Fibroblast of lung (primary cell): ENCODE data around the gene MEGF6.

Experiments used
- EZH2 ChIP-seq: IDR thresholded peaks from 2 replicates; pipeline ENCODE4 v1.5.1; 2012; ENCODE audit warnings: low read length, control low read depth, mild to moderate bottlenecking; ENCODE audit errors: missing control alignments
- TF ChIP-seq, protein P1 (sequence below), 2 donors: IDR thresholded peaks in 1 of 2; conservative IDR thresholded peaks in 1 of 2; 1 replicate in 1 of 2; 2 replicates in 1 of 2; pipeline ENCODE4 v1.5.1; 2011 to 2012; ENCODE audit warnings: low read length in 2 of 2, control low read depth in 1 of 2, inconsistent platforms in 1 of 2, low read depth in 1 of 2, mild to moderate bottlenecking in 1 of 2

DNA sequence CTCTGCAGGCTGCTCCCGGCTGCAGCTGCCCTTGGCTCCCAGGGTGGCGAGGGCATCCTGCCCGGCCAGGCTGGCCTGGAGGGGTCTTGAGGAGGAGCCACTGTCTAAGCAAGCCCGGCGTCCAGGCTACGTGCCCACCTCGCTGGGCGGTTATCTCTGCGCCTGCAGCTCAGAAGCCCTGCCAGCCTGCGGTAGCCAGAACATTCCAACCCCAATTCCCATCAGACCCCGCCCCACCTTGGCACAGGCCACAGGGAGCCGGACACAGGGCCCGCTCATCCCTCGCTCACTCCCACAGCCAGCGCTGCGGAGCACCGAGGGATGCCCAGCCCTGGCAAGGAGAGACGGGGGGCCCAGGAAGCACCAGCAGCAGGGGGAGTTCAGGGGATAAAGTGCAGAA, 53.9 kb downstream of the MEGF6 start:
- TF ChIP-seq, protein P1, sequence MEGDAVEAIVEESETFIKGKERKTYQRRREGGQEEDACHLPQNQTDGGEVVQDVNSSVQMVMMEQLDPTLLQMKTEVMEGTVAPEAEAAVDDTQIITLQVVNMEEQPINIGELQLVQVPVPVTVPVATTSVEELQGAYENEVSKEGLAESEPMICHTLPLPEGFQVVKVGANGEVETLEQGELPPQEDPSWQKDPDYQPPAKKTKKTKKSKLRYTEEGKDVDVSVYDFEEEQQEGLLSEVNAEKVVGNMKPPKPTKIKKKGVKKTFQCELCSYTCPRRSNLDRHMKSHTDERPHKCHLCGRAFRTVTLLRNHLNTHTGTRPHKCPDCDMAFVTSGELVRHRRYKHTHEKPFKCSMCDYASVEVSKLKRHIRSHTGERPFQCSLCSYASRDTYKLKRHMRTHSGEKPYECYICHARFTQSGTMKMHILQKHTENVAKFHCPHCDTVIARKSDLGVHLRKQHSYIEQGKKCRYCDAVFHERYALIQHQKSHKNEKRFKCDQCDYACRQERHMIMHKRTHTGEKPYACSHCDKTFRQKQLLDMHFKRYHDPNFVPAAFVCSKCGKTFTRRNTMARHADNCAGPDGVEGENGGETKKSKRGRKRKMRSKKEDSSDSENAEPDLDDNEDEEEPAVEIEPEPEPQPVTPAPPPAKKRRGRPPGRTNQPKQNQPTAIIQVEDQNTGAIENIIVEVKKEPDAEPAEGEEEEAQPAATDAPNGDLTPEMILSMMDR (conservative IDR thresholded peaks at IDR 0.05 in 1 of 2, IDR thresholded peaks at IDR 0.05 in 1 of 2; ENCODE audit: low read depth in 1 of 2, low read length in 2 of 2), result no peak
- no peak for TF ChIP-seq EZH2
